H9 (cell line): ENCODE results near the gene BRICD5. TPM values are rescaled to one million over a fixed set of nuclear protein-coding genes. Genes with fewer than 3 reads are reported as not detected.

ENCODE experiments used
- DNase-seq: peaks from one replicate; pipeline ENCODE4 v3.0.0-alpha.2; 2017
- H2AFZ ChIP-seq: one replicate; pipeline ENCODE4 v1.6.1; 2013; ENCODE audit warnings: mild to moderate bottlenecking, low read length, control low read depth, moderate library complexity
- H2AK5ac ChIP-seq: 2 replicates; pipeline ENCODE4 v1.6.1; 2013; ENCODE audit warnings: low read length, control low read depth, mixed read lengths; ENCODE audit not compliant: insufficient read length
- H2BK120ac ChIP-seq: one replicate; pipeline ENCODE4 v1.6.1; 2013; ENCODE audit warnings: low read depth, mild to moderate bottlenecking, low read length, control low read depth, inconsistent platforms; ENCODE audit not compliant: poor library complexity, severe bottlenecking
- H2BK12ac ChIP-seq: 2 replicates; pipeline ENCODE4 v1.6.1; 2013; ENCODE audit warnings: low read length, control low read depth, mixed read lengths, low read depth; ENCODE audit not compliant: insufficient read length
- H2BK15ac ChIP-seq: 2 replicates; pipeline ENCODE4 v1.6.1; 2013; ENCODE audit warnings: low read depth, low read length, control low read depth
- H2BK20ac ChIP-seq: one replicate; pipeline ENCODE4 v1.6.1; 2013; ENCODE audit warnings: low read depth, mild to moderate bottlenecking, low read length, control low read depth, inconsistent platforms; ENCODE audit not compliant: poor library complexity, severe bottlenecking
- H2BK5ac ChIP-seq: 2 replicates; pipeline ENCODE4 v1.6.1; 2013; ENCODE audit warnings: low read length, control low read depth, mixed read lengths; ENCODE audit not compliant: insufficient read length
- H3K14ac ChIP-seq: 2 replicates; pipeline ENCODE4 v1.6.1; 2013; ENCODE audit warnings: low read length, control low read depth; ENCODE audit not compliant: insufficient read depth
- H3K18ac ChIP-seq: 2 replicates; pipeline ENCODE4 v1.6.1; 2013; ENCODE audit warnings: low read depth, mild to moderate bottlenecking, mixed read lengths, low read length, control low read depth; ENCODE audit not compliant: insufficient read length
- H3K23ac ChIP-seq: 2 replicates; pipeline ENCODE4 v1.6.1; 2013; ENCODE audit warnings: low read length, control low read depth, mixed read lengths, low read depth; ENCODE audit not compliant: insufficient read length
- H3K23me2 ChIP-seq: 2 replicates; pipeline ENCODE4 v1.6.1; 2013; ENCODE audit warnings: low read depth, mild to moderate bottlenecking, mixed read lengths, low read length, control low read depth; ENCODE audit not compliant: insufficient read length, poor library complexity, severe bottlenecking
- H3K27ac ChIP-seq: 2 replicates; pipeline ENCODE4 v1.5.1; 2013; ENCODE audit warnings: low read length, control low read depth, mixed read lengths, low read depth; ENCODE audit not compliant: insufficient read length
- H3K27me3 ChIP-seq: 2 replicates; pipeline ENCODE4 v1.6.1; 2013; ENCODE audit warnings: low read length, control low read depth, inconsistent platforms; ENCODE audit not compliant: insufficient read depth
- H3K4ac ChIP-seq: 2 replicates; pipeline ENCODE4 v1.6.1; 2013; ENCODE audit warnings: low read depth, mild to moderate bottlenecking, control low read depth, inconsistent platforms, low read length, moderate library complexity
- H3K4me1 ChIP-seq: 2 replicates; pipeline ENCODE4 v1.6.1; 2013; ENCODE audit warnings: low read length, control low read depth, inconsistent platforms; ENCODE audit not compliant: insufficient read depth
- H3K4me2 ChIP-seq: 2 replicates; pipeline ENCODE4 v1.6.1; 2013; ENCODE audit warnings: low read length, control low read depth, mixed read lengths; ENCODE audit not compliant: insufficient read length, insufficient read depth
- H3K56ac ChIP-seq: 2 replicates; pipeline ENCODE4 v1.6.1; 2013; ENCODE audit warnings: low read depth, mild to moderate bottlenecking, mixed read lengths, low read length, control low read depth; ENCODE audit not compliant: insufficient read length
- H3K79me1 ChIP-seq: 2 replicates; pipeline ENCODE4 v1.6.1; 2013; ENCODE audit warnings: low read depth, mild to moderate bottlenecking, moderate library complexity, low read length, control low read depth, inconsistent platforms; ENCODE audit not compliant: insufficient read depth, poor library complexity, severe bottlenecking
- H3K79me2 ChIP-seq: 2 replicates; pipeline ENCODE4 v1.6.1; 2013; ENCODE audit warnings: low read length, control low read depth, inconsistent platforms; ENCODE audit not compliant: insufficient read depth
- H3K9ac ChIP-seq: 2 replicates; pipeline ENCODE4 v1.6.1; 2013; ENCODE audit warnings: low read length, control low read depth, mixed read lengths; ENCODE audit not compliant: insufficient read length; ENCODE audit errors: extremely low read depth
- H3K9me3 ChIP-seq: one replicate; pipeline ENCODE4 v1.6.1; 2013; ENCODE audit warnings: low read depth, low read length, inconsistent platforms; ENCODE audit not compliant: control insufficient read depth
- H3T11ph ChIP-seq: one replicate; pipeline ENCODE4 v1.6.1; 2013; ENCODE audit warnings: mild to moderate bottlenecking, low read length, control low read depth, inconsistent platforms
- H4K20me1 ChIP-seq: one replicate; pipeline ENCODE4 v1.6.1; 2013; ENCODE audit not compliant: control insufficient read depth, insufficient read length, insufficient read depth
- H4K5ac ChIP-seq: 2 replicates; pipeline ENCODE4 v1.6.1; 2013; ENCODE audit warnings: low read depth, mild to moderate bottlenecking, mixed read lengths, low read length, control low read depth; ENCODE audit not compliant: insufficient read length
- H4K8ac ChIP-seq: replicated peaks from 2 replicates; pipeline ENCODE4 v1.6.1; 2013; ENCODE audit warnings: low read length, control low read depth, mixed read lengths, low read depth; ENCODE audit not compliant: insufficient read length
- H4K91ac ChIP-seq: 2 replicates; pipeline ENCODE4 v1.6.1; 2013; ENCODE audit warnings: low read depth, mild to moderate bottlenecking, moderate library complexity, mixed read lengths, low read length, control low read depth; ENCODE audit not compliant: insufficient read length
- H3K27ac Mint-ChIP-seq, 3 experiments: 2 replicates in 2 of 3; 3 replicates in 1 of 3; pipeline ENCODE4 v1.8.0; 2020 to 2021; ENCODE audit warnings: mixed read lengths in 3 of 3, mild to moderate bottlenecking in 1 of 3, moderate library complexity in 1 of 3
- H3K27me3 Mint-ChIP-seq: 2 replicates; pipeline ENCODE4 v1.8.0; 2021; ENCODE audit warnings: low read depth, mild to moderate bottlenecking, moderate library complexity, mixed read lengths
- H3K36me3 Mint-ChIP-seq, 3 experiments: 2 replicates in 2 of 3; 3 replicates in 1 of 3; pipeline ENCODE4 v1.8.0; 2020 to 2021; ENCODE audit warnings: low read depth in 3 of 3, mixed read lengths in 3 of 3; ENCODE audit not compliant: insufficient read depth in 1 of 3
- H3K4me1 Mint-ChIP-seq, 2 experiments: 2 replicates each; pipeline ENCODE4 v1.8.0; 2020; ENCODE audit warnings: mixed read lengths in 2 of 2
- H3K4me3 Mint-ChIP-seq, 2 experiments: 2 replicates in 1 of 2; 3 replicates in 1 of 2; pipeline ENCODE4 v1.8.0; 2020 to 2021; ENCODE audit warnings: mild to moderate bottlenecking in 2 of 2, mixed read lengths in 2 of 2, moderate library complexity in 1 of 2
- H3K9me3 Mint-ChIP-seq, 2 experiments: 2 replicates in 1 of 2; 3 replicates in 1 of 2; pipeline ENCODE4 v1.8.0; 2020; ENCODE audit warnings: mild to moderate bottlenecking in 2 of 2, mixed read lengths in 2 of 2, moderate library complexity in 1 of 2
- WGBS: extraction: QIAGEN DNeasy Blood & Tissue Kit; methylation state at CpG from one replicate; pipeline ENCODE4 v1.1.7; 2013; ENCODE audit warnings: missing lambda C conversion rate, low lambda C conversion rate, mixed read lengths; ENCODE audit not compliant: insufficient read length; ENCODE audit errors: extremely low coverage; 5-methylcytosine and 5-hydroxymethylcytosine counted together
- total RNA-seq: library from RNA; stranded (reverse); gene quantifications from 2 replicates; pipeline ENCODE4 v1.2.1, GENCODE V29; 2021
- TF ChIP-seq, protein P1 (sequence below): fragments of 200-600 bp; sonication (generic); conservative IDR thresholded peaks from 3 replicates; pipeline ENCODE4 v1.8.0; 2021; ENCODE audit warnings: antibody characterized with exemption, mild to moderate bottlenecking

BRICD5 gene
- total RNA-seq, 1 experiment from 2014 or later, result 11.9 TPM

DNA sequence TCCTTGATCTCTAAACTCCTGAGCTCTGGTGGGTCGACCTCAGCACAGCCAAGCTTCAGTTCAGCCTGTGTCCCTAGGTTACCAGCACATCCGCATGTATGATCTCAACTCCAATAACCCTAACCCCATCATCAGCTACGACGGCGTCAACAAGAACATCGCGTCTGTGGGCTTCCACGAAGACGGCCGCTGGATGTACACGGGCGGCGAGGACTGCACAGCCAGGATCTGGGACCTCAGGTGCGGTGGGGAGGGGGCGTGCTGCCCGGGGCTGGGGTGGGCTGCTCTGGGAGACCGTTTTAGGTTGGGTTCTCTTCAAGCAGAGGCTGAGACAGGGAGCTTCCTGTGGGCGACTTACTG is 4.3 kb downstream of the BRICD5 start:
- Histone ChIP-seq H3K4me1 (no peaks in the 10 kb centered on the region; the same call in 1 of the 2 replicates), H2AK5ac (no peak overlapping the region), H3T11ph (no peak overlapping the region), H3K27me3 (no peaks in the 10 kb centered on the region), H3K23me2 (peaks cover 12% of the 10 kb centered on the region), H4K8ac (no peak overlapping the region), H2BK120ac (no peak overlapping the region), H2BK20ac (no peak overlapping the region), H2AFZ (no peak overlapping the region), H3K14ac (no peak overlapping the region), H4K91ac (no peak overlapping the region), H3K79me1 (no peaks in the 10 kb centered on the region), H3K56ac (no peak overlapping the region), H4K20me1 (no peaks in the 10 kb centered on the region), H3K79me2 (no peaks in the 10 kb centered on the region), H3K18ac (no peak overlapping the region), H4K5ac (no peak overlapping the region), H3K23ac (no peak overlapping the region), H2BK5ac (no peak overlapping the region), H3K9me3 (no peaks in the 10 kb centered on the region), H2BK12ac (no peak overlapping the region), H3K4me2 (peak overlapping the region; percentile 80), H3K9ac (no peak overlapping the region), H3K27ac (no peak overlapping the region), H3K4ac (no peak overlapping the region), H2BK15ac (no peak overlapping the region)
- peaks cover 21% of the 10 kb centered on the region for H3K27me3 Mint-ChIP-seq
- peaks cover 6 to 9% of the 10 kb centered on the region in 2 experiments for H3K4me1 Mint-ChIP-seq
- DNase-seq, result no peak
- H3K9me3 Mint-ChIP-seq, result peaks cover 0 to 9% of the 10 kb centered on the region in 2 experiments; a peak in 1 of 5 replicates
- no CpG with 5 or more reads among the region's 18 CpGs for WGBS
- peak overlapping the region; percentile 76 to 84 for H3K4me3 Mint-ChIP-seq
- TF ChIP-seq, protein P1, sequence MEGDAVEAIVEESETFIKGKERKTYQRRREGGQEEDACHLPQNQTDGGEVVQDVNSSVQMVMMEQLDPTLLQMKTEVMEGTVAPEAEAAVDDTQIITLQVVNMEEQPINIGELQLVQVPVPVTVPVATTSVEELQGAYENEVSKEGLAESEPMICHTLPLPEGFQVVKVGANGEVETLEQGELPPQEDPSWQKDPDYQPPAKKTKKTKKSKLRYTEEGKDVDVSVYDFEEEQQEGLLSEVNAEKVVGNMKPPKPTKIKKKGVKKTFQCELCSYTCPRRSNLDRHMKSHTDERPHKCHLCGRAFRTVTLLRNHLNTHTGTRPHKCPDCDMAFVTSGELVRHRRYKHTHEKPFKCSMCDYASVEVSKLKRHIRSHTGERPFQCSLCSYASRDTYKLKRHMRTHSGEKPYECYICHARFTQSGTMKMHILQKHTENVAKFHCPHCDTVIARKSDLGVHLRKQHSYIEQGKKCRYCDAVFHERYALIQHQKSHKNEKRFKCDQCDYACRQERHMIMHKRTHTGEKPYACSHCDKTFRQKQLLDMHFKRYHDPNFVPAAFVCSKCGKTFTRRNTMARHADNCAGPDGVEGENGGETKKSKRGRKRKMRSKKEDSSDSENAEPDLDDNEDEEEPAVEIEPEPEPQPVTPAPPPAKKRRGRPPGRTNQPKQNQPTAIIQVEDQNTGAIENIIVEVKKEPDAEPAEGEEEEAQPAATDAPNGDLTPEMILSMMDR, result no peak
- H3K27ac Mint-ChIP-seq, result 0 out of 7 replicates have a peak overlapping the region, but pooled peaks of 1 of the 3 experiments have one; percentile 46
- H3K36me3 Mint-ChIP-seq, result peaks cover 7 to 30% (median 28%) of the 10 kb centered on the region in 3 experiments; a peak in 6 of 7 replicates
